MM.1S (cell line): Measurements from ENCODE around the gene FAM124A.

Source experiments
- DNase-seq: peaks from one replicate; pipeline ENCODE4 v3.0.0-alpha.2; 2015
- H2AFZ ChIP-seq: fragments of 300-600 bp; sonication (generic); 2 replicates; pipeline ENCODE4 v1.6.0; 2016; ENCODE audit warnings: antibody characterized with exemption, low read length
- H3F3A ChIP-seq: fragments of 300-600 bp; sonication (generic); 2 replicates; pipeline ENCODE4 v1.6.1; 2016; ENCODE audit warnings: mild to moderate bottlenecking, antibody characterized with exemption, low read length, moderate library complexity, mixed read lengths; ENCODE audit not compliant: insufficient read depth
- H3K27ac ChIP-seq: fragments of 300-600 bp; sonication (generic); 2 replicates; pipeline ENCODE4 v1.5.1; 2016; ENCODE audit warnings: mild to moderate bottlenecking, low read length
- H3K27me3 ChIP-seq: fragments of 300-600 bp; sonication (generic); replicated peaks from 2 replicates; pipeline ENCODE4 v1.6.0; 2016; ENCODE audit warnings: low read length; ENCODE audit not compliant: insufficient read depth
- H3K36me3 ChIP-seq: fragments of 300-600 bp; sonication (generic); replicated peaks from 2 replicates; pipeline ENCODE4 v1.6.1; 2016; ENCODE audit warnings: mild to moderate bottlenecking, low read length, mixed read lengths; ENCODE audit not compliant: insufficient read depth
- H3K4me1 ChIP-seq: fragments of 300-600 bp; sonication (generic); 2 replicates; pipeline ENCODE4 v1.6.1; 2016; ENCODE audit warnings: low read length, mixed read lengths
- H3K4me2 ChIP-seq: fragments of 300-600 bp; sonication (generic); 2 replicates; pipeline ENCODE4 v1.6.0; 2016; ENCODE audit warnings: low read depth, low read length
- H3K4me3 ChIP-seq: fragments of 300-600 bp; sonication (generic); 2 replicates; pipeline ENCODE4 v1.5.1; 2016; ENCODE audit warnings: low read length, mixed read lengths
- H3K79me2 ChIP-seq: fragments of 300-600 bp; sonication (generic); 2 replicates; pipeline ENCODE4 v1.6.1; 2016; ENCODE audit warnings: mixed run types, low read length, mixed read lengths
- H3K9ac ChIP-seq: fragments of 300-600 bp; sonication (generic); 2 replicates; pipeline ENCODE4 v1.6.1; 2016; ENCODE audit warnings: low read length, mixed read lengths
- H3K9me2 ChIP-seq: fragments of 300-600 bp; sonication (generic); replicated peaks from 2 replicates; pipeline ENCODE4 v1.6.1; 2016; ENCODE audit warnings: mild to moderate bottlenecking, low read length, mixed read lengths; ENCODE audit not compliant: insufficient read depth
- H3K9me3 ChIP-seq: fragments of 300-600 bp; sonication (generic); replicated peaks from 2 replicates; pipeline ENCODE4 v1.6.1; 2016; ENCODE audit warnings: mild to moderate bottlenecking, low read length, mixed read lengths; ENCODE audit not compliant: insufficient read depth
- H4K20me1 ChIP-seq: fragments of 300-600 bp; sonication (generic); 2 replicates; pipeline ENCODE4 v1.6.1; 2016; ENCODE audit warnings: mild to moderate bottlenecking, low read length, moderate library complexity, mixed read lengths; ENCODE audit not compliant: insufficient read depth
- CTCF ChIP-seq: fragments of 300-600 bp; sonication (generic); IDR thresholded peaks from 2 replicates; pipeline ENCODE4 v1.5.1; 2016; ENCODE audit warnings: antibody characterized with exemption, low read length, mixed read lengths
- EZH2 ChIP-seq: fragments of 300-600 bp; sonication (generic); optimal IDR thresholded peaks from 2 replicates; pipeline ENCODE3; 2017; ENCODE audit warnings: low read depth, mild to moderate bottlenecking, antibody characterized with exemption, low read length, mixed read lengths
- EZH2phosphoT487 ChIP-seq: fragments of 300-600 bp; sonication (generic); IDR thresholded peaks from 2 replicates; pipeline ENCODE4 v1.6.1; 2018; ENCODE audit warnings: antibody characterized with exemption, low read length

Gene FAM124A

GRCh38 chr13:51303063-51303552, 80.9 kb downstream of the FAM124A start:
- Histone ChIP-seq H3K9me3 (no peaks in the 10 kb centered on the region), H2AFZ (no peak overlapping the region), H3K79me2 (no peaks in the 10 kb centered on the region), H3K4me3 (no peak overlapping the region), H4K20me1 (no peaks in the 10 kb centered on the region), H3K27ac (no peak overlapping the region), H3K4me1 (no peaks in the 10 kb centered on the region), H3K9me2 (no peaks in the 10 kb centered on the region), H3K9ac (no peak overlapping the region), H3K36me3 (no peaks in the 10 kb centered on the region), H3K27me3 (no peaks in the 10 kb centered on the region), H3K4me2 (no peak overlapping the region), H3F3A (no peaks in the 10 kb centered on the region)
- TF ChIP-seq EZH2phosphoT487 (no peak), CTCF (no peak), EZH2 (no peak)
- DNase-seq = no peak

- no peaks in the 10 kb centered on the region for H3K4me1 ChIP-seq
- H3K36me3 ChIP-seq = no peaks in the 10 kb centered on the region
- H3K4me2 ChIP-seq = no peak overlapping the region
- H3K9ac ChIP-seq = no peak overlapping the region
- no peak overlapping the region for H3K4me3 ChIP-seq
- no peaks in the 10 kb centered on the region for H3K79me2 ChIP-seq
- no peak overlapping the region for H2AFZ ChIP-seq
- no peaks in the 10 kb centered on the region for H3K9me2 ChIP-seq
- H3F3A ChIP-seq = no peaks in the 10 kb centered on the region
- TF ChIP-seq EZH2 (no peak), EZH2phosphoT487 (no peak), CTCF (no peak)
- H3K27ac ChIP-seq = no peak overlapping the region
- H3K27me3 ChIP-seq = no peaks in the 10 kb centered on the region
- no peaks in the 10 kb centered on the region for H4K20me1 ChIP-seq
- no peak for DNase-seq
- no peaks in the 10 kb centered on the region for H3K9me3 ChIP-seq
These were observed 81.7 kb downstream of the FAM124A start for GRCh38 chr13:51303882-51304281.

- no peaks in the 10 kb centered on the region for H4K20me1 ChIP-seq
- H3K36me3 ChIP-seq = no peaks in the 10 kb centered on the region
- H3F3A ChIP-seq = no peaks in the 10 kb centered on the region
- H3K27me3 ChIP-seq = no peaks in the 10 kb centered on the region
- no peak overlapping the region for H3K27ac ChIP-seq
- H3K9ac ChIP-seq = no peak overlapping the region
- no peaks in the 10 kb centered on the region for H3K4me1 ChIP-seq
- no peak for TF ChIP-seq EZH2
- no peak for TF ChIP-seq EZH2phosphoT487
- no peak for TF ChIP-seq CTCF
- no peaks in the 10 kb centered on the region for H3K9me3 ChIP-seq
- no peaks in the 10 kb centered on the region for H3K9me2 ChIP-seq
- H3K79me2 ChIP-seq = no peaks in the 10 kb centered on the region
- DNase-seq = no peak
- H3K4me2 ChIP-seq = no peak overlapping the region
- no peak overlapping the region for H2AFZ ChIP-seq
- no peak overlapping the region for H3K4me3 ChIP-seq
These were observed 83.2 kb downstream of the FAM124A start for GRCh38 chr13:51305271-51305967.
